NCI-H2227 treated with DMSO at 0.1 percent for 48 hours (cell line): Measurements from ENCODE around the gene PLCZ1.
"Not testable (repeated sequence)": the region's sequence is repeated elsewhere in the genome, so short reads cannot be mapped to it uniquely, and the experiment has no call there.

Source experiments
- DNase-seq: peaks from one replicate; lab custom pipeline; 2025; lab: John Stamatoyannopoulos, UW

The PLCZ1 gene

GRCh38 chr12:18703321-18703720 is 34.5 kb downstream of the PLCZ1 start:
- no peak for DNase-seq

- no peak for DNase-seq
Observed at GRCh38 chr12:18700271-18700670, 37.5 kb downstream of the PLCZ1 start.

DNA sequence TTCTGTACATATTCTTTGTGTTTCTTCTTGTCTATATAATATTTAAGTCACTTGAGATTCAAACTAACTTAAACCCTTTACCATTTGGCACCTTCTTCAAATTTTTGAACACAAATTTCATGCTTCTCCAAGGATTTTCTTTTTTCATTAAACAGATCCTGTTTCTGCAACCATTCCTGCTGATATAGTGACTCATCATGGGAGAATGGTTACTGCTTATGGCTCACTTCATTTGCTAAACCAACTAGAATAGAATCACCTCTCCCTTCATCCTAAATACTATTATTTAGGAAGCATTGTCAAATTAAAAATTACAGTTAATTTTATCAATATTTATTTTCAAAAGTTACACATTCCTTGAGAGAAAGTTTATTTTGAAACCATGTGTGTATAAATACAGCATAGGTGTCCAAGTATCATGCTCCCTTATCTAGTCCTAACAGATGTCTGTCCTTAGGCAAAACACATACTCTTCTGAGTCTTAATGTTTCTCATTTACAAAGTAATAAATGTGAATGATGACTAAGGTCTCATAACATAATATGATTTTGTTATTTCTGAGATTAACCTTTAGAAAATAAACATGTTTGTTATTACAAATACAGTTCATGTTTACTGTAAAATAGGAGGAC is 40.7 kb downstream of the PLCZ1 start:
- DNase-seq, result no peak

GRCh38 chr12:18693986-18694385 is 43.8 kb downstream of the PLCZ1 start:
- not testable (repeated sequence) for DNase-seq

DNA sequence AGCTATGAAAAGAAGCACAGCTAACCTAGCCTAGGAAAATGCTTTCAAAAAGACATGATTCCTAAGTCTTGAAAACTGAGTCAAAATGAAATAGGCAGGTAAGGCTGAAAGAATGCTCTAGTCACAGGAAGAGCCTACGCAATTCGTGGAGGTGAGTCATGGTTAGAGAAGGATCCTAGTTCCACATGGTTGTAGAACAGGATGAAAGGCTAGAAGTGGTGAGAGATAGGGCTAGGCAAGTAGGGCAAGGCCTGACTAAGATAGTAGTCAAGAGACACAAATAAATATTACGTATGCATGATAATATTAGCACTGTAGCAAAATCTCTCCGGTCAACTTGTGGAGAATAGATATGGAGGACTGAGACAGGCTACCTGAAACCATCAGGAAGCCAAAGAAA is 47.2 kb downstream of the PLCZ1 start:
- no peak for DNase-seq

DNA sequence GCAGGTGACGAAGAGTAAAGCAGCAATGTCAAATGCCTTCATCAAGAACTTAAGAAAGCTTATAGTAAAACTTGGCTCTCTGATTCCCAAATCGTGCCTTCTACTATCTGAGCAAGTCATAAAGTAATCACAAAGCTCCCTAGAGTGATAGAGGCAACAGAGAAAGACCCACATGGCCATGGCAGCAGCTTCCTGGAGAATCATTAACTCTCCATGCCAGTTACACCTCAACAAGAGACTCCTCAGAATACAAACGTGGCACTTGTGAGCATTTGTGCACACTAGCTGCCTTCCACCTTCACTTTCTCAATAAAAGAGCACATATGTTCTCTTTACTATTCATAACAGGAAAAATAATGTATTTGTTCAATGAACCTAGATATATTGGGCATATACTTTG is 48.0 kb downstream of the PLCZ1 start:
- DNase-seq, result no peak

DNA sequence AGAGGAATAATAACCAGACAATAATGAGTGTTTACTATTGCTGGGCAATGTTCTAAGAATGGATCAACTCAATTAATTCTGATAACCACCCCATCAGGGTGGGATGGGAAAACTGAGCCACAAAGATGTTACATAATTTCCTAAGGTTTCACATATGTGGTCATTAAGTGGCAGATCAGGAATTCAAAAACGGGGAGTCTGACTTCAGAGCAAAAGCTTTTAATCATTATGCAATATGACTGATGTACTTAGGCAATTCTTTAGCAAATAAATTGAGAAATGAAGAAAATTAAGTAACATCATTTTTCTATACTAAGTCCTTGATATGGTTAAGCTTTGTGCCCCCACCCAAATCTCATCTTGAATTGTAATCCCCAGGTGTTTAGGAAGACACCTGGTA is 53.4 kb downstream of the PLCZ1 start:
- DNase-seq, result no peak

DNA sequence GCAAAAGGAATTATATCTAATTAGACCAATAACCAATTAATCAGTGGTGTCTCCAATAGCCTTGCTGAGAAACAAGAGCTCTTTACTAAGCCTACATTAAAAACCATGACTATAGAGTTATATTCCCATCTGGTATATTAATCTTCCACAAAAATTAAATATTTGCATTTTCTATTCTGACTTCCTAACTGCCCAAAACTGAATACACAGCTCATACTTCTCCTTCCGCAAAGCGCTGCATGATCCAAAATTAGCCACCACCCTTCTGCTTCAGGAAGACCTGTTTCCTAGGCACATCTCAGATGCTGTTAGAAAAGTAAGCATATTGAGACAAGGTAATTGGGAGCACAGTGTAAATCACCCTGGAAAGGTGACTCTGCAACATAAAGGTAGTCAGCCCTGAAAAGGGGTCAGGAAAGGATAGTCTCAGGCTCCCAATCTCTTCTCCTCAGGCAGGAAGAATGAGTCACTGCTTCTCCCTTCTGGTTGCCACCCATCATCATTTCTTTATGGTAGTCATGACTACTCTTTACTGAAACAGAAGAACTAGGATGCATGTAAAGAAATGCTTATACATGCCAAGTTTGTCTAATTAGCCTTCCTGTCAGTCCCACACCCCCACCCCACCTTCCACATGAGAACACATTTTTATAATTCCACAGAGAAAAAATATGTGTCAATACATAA is 54.3 kb downstream of the PLCZ1 start:
- DNase-seq, result no peak

DNA sequence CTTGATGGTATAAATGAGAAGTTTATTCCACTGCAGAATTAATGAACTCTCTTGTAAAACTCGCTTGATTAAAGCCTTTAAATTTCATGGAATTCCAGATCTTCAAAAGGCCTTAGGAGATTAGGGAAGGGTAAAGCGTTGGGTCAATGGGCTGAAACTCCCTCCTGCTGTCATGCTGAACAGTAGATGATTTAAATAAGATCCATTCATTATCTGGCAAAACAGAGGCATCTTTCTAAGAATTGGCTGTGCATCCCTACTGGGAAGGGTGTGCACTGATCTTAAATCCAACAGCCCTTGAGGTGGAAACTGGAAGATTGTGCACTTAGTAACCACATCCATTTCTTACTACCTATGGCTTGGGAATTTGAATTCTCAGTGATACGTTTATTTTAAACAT is 56.0 kb downstream of the PLCZ1 start:
- DNase-seq, result no peak

- DNase-seq, result no peak
Observed at GRCh38 chr12:18676996-18677588, 60.7 kb downstream of the PLCZ1 start.

DNA sequence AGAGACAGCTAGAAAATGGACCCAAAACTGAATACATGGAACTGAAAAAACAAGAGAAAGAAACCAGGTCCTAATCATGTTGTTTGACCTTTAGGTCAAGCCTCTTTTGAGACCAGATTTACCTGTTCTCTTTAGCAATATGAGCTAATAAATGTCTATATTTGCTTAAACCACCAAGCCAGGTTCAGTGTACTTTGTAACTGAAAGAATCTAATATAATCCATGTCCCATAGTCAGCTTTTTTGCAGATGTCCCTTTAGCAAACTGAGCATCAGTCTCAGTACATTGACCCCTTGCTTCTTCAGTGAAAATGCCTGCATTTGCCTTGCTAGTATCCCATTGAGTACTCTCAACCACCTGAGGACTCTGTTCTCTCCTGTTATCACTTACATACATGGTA is 61.7 kb downstream of the PLCZ1 start:
- no peak for DNase-seq

- no peak for DNase-seq
Observed at GRCh38 chr12:18658829-18659228, 79.0 kb downstream of the PLCZ1 start.

- DNase-seq, result no peak
Observed at GRCh38 chr12:18658179-18658578, 79.6 kb downstream of the PLCZ1 start.

DNA sequence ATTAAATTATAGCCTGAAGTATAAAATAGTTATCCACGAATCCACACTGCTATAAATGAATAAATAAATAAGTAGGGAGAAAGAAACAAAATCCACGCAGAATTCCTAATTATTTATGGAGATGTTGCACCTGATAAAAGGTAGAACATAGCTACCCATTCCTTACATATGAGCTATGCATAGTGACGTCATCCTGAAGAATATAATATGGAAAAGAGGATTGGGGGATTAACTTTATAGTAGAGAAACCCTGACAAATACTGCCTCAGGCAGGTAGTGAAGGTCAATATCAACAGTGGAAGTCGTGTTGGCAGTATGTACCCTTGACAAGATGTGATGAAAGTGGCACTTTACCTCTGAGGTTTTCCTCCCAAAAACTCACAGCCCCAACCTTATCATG is 82.5 kb downstream of the PLCZ1 start:
- no peak for DNase-seq

DNA sequence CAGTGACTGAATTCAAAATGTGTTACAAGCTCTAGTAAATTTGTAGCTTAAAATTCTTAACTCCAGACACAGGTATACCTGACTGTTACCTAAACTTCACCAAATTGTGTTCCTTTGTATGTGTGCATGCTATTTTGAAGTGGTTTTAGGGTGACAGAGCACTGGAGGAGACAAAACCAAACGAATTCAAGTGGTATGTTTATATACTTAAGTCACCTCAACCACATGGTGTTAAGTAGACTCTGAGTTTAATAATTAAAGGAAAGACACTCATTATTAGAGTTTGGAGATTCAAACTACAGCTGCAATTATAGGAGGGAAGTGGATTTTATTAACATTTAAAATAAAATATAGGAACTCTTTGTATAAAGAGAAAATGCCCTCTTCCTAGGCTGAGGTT is 84.3 kb downstream of the PLCZ1 start:
- no peak for DNase-seq

GRCh38 chr12:18652596-18652995 is 85.2 kb downstream of the PLCZ1 start:
- DNase-seq, result no peak

DNA sequence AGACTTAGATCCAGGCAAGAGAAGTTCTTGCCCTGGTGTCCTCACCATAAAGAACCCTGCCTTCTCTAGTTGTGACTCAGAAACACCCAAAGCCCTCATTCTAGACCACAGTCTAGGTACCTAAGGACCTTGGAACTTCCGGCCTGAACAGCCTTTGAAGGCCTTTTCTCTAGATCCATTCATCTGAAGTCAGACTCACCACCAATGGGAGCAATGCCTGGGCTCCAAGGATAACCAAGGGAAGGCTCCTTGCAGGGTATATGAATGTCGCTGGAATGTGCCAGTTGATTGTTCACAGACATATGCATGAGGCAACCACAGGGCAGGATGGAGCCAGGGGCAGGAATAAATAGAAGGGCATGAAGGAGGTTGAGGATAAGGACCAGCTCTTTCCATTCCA is 86.3 kb downstream of the PLCZ1 start:
- DNase-seq, result no peak

GRCh38 chr12:18646286-18646890 is 91.4 kb downstream of the PLCZ1 start:
- DNase-seq, result no peak

DNA sequence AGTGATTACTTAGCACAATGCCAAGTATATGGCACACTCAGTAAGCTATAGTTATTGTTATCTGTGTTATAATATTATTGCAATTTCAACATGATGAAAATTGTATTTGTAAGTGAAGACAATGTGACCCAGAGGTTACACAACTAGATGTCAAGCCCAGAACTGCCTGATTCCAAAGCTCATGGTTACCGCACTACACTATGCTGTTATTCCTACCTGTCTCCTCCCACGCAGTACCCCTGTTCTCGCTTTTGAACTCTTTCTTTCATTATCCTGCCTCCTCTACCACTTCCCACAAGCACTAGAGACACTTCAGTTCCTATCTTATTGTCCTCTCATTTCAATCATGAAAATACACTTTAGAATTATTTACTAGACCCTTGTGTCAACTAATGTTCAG is 93.2 kb downstream of the PLCZ1 start:
- DNase-seq, result no peak

DNA sequence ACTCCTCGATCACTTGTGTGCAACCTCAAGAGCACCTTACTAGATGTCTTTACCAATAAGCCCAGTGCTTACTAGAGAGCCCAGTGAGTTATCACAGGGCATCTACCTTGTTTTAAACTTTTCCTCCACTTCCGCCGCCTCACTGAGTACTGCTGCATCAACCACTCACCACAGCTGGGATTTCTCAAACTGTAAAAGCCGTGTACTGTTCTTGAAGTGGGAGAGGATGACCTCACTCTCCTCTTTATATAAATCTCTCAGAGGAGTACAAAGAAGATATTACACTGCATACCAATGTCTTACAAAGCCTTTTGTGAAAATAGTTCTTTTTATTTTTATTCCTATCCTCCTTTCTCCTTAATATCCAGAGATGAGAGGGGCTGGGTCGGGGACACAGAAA is 94.1 kb downstream of the PLCZ1 start:
- DNase-seq, result no peak

DNA sequence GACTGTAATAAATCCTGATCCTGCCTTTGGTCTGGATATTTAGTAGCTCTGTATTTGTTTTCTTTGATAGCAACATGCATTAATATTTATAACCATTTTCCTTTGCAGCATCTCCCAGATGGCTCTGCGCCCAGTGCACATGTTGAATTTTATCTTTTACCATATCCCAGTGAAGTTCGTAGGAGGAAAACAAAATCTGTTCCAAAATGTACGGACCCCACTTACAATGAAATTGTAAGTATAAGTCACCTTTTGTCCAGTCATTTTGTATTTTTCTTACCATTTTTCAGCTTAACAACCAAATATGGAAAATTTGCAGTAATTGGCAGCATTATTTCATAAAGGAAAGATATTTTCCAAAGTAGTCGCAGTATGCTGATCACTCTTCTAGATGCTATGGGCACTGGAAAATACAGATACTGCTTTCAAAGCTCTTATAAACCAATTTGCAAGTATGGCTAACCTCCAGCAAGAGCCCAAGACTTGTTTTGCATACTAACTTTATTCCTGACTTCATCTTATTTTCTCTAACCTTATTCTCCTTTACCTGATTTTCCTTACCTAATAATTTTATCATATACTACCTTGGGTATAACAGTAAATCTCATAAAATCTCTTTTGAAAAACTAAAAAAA is 97.4 kb downstream of the PLCZ1 start:
- DNase-seq, result no peak

DNA sequence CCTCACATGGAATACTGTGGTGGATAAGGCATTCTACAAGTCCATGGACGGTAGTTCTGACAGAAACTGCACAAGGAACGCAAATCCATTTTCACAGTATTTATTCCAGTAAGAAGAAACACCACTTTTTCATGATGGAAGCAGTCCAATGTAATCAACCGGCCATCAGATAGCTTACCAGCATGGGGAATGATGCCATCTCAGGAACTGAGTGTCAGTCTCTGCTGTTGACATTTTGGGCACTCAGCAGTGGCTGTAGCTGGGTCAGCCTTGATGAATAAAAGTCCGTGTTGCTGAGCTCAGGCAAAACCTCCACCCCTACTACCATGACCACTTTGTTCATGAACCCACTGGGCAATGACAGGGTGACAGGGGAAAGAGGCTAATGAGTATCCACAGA is 103.4 kb downstream of the PLCZ1 start:
- DNase-seq, result no peak
